Large intestine (tissue), 12 donors: ENCODE data around the gene CAB39. TPM values are rescaled to one million over a fixed set of nuclear protein-coding genes. Genes with fewer than 3 reads are reported as not detected.

ENCODE experiments used
- DNase-seq, 2 donors: peaks; one replicate each; pipeline versions ENCODE4 v3.0.0 to v3.0.0-alpha.2; 2013
- H3K27ac ChIP-seq: one replicate; pipeline ENCODE4 v1.5.1; 2013; ENCODE audit warnings: low read length
- H3K27me3 ChIP-seq: 2 replicates; pipeline ENCODE4 v1.6.1; 2013; ENCODE audit warnings: low read length; ENCODE audit not compliant: control insufficient read depth, insufficient read depth
- H3K36me3 ChIP-seq: 2 replicates; pipeline ENCODE4 v1.6.1; 2013; ENCODE audit warnings: low read length; ENCODE audit not compliant: control insufficient read depth, insufficient read depth
- H3K4me1 ChIP-seq: one replicate; pipeline ENCODE4 v1.6.1; 2013; ENCODE audit warnings: low read length; ENCODE audit not compliant: control insufficient read depth, insufficient read depth
- H3K4me3 ChIP-seq: one replicate; pipeline ENCODE4 v1.5.1; 2013; ENCODE audit warnings: low read length
- H3K9me3 ChIP-seq: one replicate; pipeline ENCODE4 v1.6.1; 2013; ENCODE audit warnings: mild to moderate bottlenecking, low read depth, low read length, moderate library complexity; ENCODE audit not compliant: control insufficient read depth
- WGBS: methylation state at CpG from one replicate; pipeline ENCODE4 v1.1.5; 2013; ENCODE audit warnings: low lambda C conversion rate; ENCODE audit not compliant: insufficient coverage; 5-methylcytosine and 5-hydroxymethylcytosine counted together
- long read RNA-seq, 11 donors: transcript quantifications; one replicate each; lab custom pipeline, GENCODE V29; 2026
- polyA plus RNA-seq: library from polyadenylated mRNA; unstranded; fragments of 120-200 nt; gene quantifications from one replicate; pipeline ENCODE4 v1.2.1, GENCODE V29; 2013

Gene CAB39
- polyA plus RNA-seq: 81.3 TPM
- long read RNA-seq, donor 1, transcript CAB39-201 (9 exons, 3,826 nt): major isoform, 5 of 28 reads
- long read RNA-seq, donor 1, partial matches to known transcripts: 22 of 28 reads
- long read RNA-seq, donor 1, other reads (novel, unspliced or antisense): 0 of 28 reads
- long read RNA-seq, donor 2, transcript CAB39-201 (9 exons, 3,826 nt): major isoform, 8 of 129 reads
- long read RNA-seq, donor 2, transcript CAB39-206 (2 exons, 561 nt): minor isoform, 5 of 129 reads
- long read RNA-seq, donor 2, partial matches to known transcripts: 115 of 129 reads
- long read RNA-seq, donor 2, other reads (novel, unspliced or antisense): 0 of 129 reads
- long read RNA-seq, donor 3: 0 reads
- long read RNA-seq, donor 4, partial matches to known transcripts: 0 of 1 reads
- long read RNA-seq, donor 4, other reads (novel, unspliced or antisense): 0 of 1 reads
- long read RNA-seq, donor 5, partial matches to known transcripts: 0 of 6 reads
- long read RNA-seq, donor 5, other reads (novel, unspliced or antisense): 0 of 6 reads
- long read RNA-seq, donor 6, transcript CAB39-201 (9 exons, 3,826 nt): major isoform, 14 of 17 reads
- long read RNA-seq, donor 6, partial matches to known transcripts: 0 of 17 reads
- long read RNA-seq, donor 6, other reads (novel, unspliced or antisense): 0 of 17 reads
- long read RNA-seq, donor 7, partial matches to known transcripts: 28 of 29 reads
- long read RNA-seq, donor 7, other reads (novel, unspliced or antisense): 0 of 29 reads
- long read RNA-seq, donor 8, transcript CAB39-201 (9 exons, 3,826 nt): major isoform, 8 of 16 reads
- long read RNA-seq, donor 8, partial matches to known transcripts: 6 of 16 reads
- long read RNA-seq, donor 8, other reads (novel, unspliced or antisense): 0 of 16 reads
- long read RNA-seq, donor 9, transcript CAB39-206 (2 exons, 561 nt): minor isoform, 5 of 46 reads
- long read RNA-seq, donor 9, transcript CAB39-201 (9 exons, 3,826 nt): major isoform, 11 of 46 reads
- long read RNA-seq, donor 9, partial matches to known transcripts: 29 of 46 reads
- long read RNA-seq, donor 9, other reads (novel, unspliced or antisense): 0 of 46 reads
- long read RNA-seq, donor 10, transcript CAB39-201 (9 exons, 3,826 nt): major isoform, 11 of 13 reads
- long read RNA-seq, donor 10, partial matches to known transcripts: 0 of 13 reads
- long read RNA-seq, donor 10, other reads (novel, unspliced or antisense): 0 of 13 reads
- long read RNA-seq, donor 11, partial matches to known transcripts: 0 of 5 reads
- long read RNA-seq, donor 11, other reads (novel, unspliced or antisense): 0 of 5 reads

DNA sequence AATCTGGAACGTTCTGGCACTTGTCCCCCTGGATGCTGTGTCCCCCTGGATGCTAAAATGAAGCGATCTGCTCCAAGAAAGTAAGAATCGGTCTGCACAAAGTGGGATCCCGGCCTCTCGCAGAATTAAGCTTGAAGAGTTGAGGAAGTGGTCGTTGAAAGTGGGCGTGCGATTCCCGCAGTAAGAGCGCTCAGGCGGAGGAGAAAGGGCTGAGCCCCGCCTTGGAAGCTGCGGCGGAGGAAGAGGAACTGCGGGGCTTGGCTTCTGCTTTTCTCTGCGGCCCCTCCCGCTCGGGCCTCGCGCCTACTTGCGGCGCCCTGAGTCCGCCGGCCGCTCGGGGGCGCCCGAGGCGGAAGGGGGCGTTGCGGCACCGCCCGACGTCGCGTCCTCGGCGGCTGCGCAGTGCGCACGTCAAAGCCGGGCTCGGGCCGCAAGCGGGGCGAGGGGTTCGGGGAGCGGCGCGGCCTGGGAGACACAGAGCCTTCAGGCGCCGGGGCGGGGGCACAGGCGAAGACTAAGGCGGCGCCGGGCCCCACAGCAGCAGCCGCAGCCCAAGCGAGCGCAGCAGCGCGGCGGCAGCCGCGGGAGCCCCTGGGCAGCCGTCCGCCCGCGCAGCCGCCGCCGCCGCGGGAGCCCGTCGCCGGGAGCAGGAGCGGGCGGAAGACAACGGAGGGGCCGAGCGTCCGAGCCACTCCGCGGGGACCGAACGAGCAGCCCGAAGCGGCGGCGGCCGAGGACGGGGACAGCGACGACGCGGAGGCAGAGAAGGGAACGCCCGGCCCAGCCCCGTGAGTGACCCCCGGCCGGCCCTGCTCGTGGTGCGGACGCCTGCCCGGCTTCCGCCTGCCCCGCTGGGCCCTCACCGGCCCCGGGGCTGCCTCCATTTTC lies at the start of gene CAB39:
Gene CAB39, plus strand, starts transcription at position 400 of the 888 bp plus-strand sequence. CDS start 47,160 bp downstream, outside the sequence.
- Histone ChIP-seq H3K9me3 (no peaks in the 10 kb centered on the region), H3K4me1 (peaks cover 16% of the 10 kb centered on the region)

DNA sequence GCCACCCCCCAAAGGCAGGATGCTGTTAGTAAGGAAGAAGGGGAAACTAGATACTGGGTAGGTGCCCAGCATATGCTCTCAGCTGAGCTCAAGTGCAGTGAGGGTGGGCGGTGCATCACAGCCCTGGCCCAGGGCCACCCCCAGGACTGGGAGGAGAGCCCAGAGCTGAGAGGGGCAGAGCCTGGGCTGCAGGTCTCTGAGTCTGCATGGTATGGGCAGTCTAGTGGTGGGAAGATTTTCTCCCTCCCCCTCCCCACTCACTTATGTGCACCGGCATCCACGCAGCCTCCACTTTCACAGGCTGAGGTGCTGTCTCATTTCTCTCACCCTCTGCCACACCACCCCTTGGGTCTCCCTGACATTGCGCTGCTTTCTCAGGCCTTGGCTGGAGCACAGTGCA lies 48.5 kb upstream of the CAB39 start:
- WGBS: no CpG with 5 or more reads among the region's 4 CpGs
- H3K36me3 ChIP-seq: no peaks in the 10 kb centered on the region
- no peak for DNase-seq
- H3K27ac ChIP-seq: no peak overlapping the region
- no peak overlapping the region for H3K4me3 ChIP-seq
- no peaks in the 10 kb centered on the region for H3K4me1 ChIP-seq
- H3K9me3 ChIP-seq: no peaks in the 10 kb centered on the region
- H3K27me3 ChIP-seq: no peaks in the 10 kb centered on the region

More for the DNA sequence above, at the start of gene CAB39:
- no CpG with 5 or more reads among the region's 110 CpGs for WGBS
- H3K27me3 ChIP-seq: no peaks in the 10 kb centered on the region
- H3K4me3 ChIP-seq: peak within 1 kb of the TSS; percentile 76
- peak within 1 kb of the TSS; percentile 87 for H3K27ac ChIP-seq
- peak; percentile 90 to 92 for DNase-seq
- H3K36me3 ChIP-seq: peaks cover 7% of the 10 kb centered on the region

DNA sequence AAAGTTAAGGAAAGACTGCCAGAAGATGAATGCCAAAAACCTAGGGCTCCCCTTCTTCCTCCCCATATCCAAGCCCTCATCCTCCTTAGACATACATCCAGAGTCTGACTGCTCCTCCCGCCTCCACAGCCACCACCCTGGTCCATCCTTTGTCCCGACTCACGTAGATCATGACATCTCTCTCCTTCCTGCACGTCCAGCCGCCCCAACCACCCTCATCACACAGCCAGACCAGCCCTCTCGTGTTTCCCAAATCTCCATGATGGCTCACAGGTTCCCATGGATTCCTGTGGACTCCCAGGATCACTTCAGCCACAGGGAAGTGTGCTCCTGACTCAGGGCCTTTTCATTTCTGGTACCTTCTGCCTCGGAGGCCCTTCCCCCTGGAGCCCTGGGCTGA lies 47.8 kb upstream of the CAB39 start:
- Histone ChIP-seq H3K4me3 (no peak overlapping the region), H3K4me1 (no peaks in the 10 kb centered on the region), H3K27me3 (no peaks in the 10 kb centered on the region), H3K27ac (no peak overlapping the region), H3K9me3 (no peaks in the 10 kb centered on the region), H3K36me3 (no peaks in the 10 kb centered on the region)
- no peak for DNase-seq
- WGBS: no CpG with 5 or more reads among the region's 7 CpGs

DNA sequence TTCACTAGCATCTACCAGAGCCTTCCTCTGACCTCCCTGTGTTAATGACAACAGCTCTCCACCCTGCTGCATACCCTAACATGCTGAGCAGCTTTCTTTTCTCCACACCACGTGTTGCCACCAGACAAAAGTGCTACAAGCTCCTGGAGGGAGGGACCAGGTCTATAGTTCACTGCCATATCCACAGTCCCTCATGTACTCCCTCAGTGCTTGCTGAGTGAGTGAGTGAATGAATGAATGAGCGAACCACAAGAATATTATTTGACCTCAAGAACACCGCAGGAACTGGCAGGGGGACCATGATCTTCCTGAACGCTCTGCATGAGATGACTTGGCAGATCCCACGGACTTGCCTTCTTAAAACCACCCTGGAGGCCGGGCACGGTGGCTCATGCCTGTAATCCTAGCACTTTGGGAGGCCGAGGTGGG lies 47.4 kb upstream of the CAB39 start:
- no peaks in the 10 kb centered on the region for H3K9me3 ChIP-seq
- WGBS: no CpG with 5 or more reads among the region's 8 CpGs
- no peaks in the 10 kb centered on the region for H3K36me3 ChIP-seq
- H3K27me3 ChIP-seq: no peaks in the 10 kb centered on the region
- no peak overlapping the region for H3K4me3 ChIP-seq
- H3K27ac ChIP-seq: no peak overlapping the region
- no peaks in the 10 kb centered on the region for H3K4me1 ChIP-seq
- DNase-seq: no peak

DNA sequence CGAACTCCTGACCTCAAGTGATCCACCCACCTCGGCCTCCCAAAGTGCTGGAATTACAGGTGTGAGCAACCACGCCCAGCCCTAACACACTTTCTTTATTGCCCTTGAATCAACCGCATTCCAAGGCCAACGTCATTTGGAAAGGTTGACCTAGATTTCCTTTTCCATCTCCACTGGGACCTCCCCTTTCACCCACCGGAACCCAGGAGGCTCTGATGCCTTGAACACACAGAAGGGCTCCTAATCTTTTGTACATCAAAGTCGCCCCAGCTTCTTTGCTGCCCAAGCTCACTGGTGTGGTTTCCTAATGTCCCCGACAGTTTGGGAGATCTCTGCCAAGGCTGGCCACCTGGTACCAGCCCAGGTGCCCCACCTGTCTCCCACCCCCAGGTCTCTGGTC lies 46.2 kb upstream of the CAB39 start:
- no peak for DNase-seq

DNA sequence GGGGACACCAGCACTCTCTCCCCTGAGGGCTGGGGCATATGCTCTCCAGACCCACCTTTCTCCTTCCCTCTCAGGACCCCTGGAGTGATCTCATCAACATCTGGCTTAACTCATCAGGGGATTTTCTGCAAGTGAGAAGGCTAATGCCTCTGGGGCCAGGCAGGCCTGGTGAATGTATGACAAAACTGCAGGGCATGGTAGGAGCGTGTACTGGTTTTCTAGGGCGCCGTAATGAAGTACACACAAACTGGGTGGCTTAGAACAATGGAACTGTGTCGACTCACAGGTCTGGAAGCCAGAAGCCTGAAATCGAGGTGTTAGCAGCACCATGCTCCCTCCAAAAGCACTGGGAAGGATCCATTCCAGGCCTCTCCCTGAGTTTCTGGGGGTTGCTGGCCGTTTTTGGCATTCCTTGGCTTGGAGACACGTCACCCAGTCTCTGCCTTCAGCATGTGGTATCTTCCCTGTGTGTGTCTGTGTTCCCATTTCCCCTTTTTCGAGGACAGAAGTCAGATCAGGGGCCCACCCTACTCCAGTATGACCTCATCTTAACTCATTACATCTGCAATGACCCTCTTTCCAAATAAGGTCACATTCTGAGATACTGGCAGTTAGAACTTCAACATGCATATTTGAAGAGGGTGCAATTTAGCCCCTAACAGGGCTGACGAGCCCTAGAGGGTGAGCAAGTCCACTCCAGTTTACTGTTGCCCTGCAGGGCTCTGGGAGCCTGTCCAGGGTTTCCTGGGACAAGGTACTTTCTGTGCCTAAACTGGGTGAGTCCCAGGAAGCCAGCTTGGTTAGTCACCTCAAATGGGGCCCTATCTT lies 45.5 kb upstream of the CAB39 start:
- H3K9me3 ChIP-seq: no peaks in the 10 kb centered on the region
- no CpG with 5 or more reads among the region's 9 CpGs for WGBS
- DNase-seq: no peak
- no peaks in the 10 kb centered on the region for H3K27me3 ChIP-seq
- H3K36me3 ChIP-seq: no peaks in the 10 kb centered on the region
- no peak overlapping the region for H3K4me3 ChIP-seq
- no peak overlapping the region for H3K27ac ChIP-seq
- H3K4me1 ChIP-seq: no peaks in the 10 kb centered on the region

More for the DNA sequence above, 46.2 kb upstream of the CAB39 start:
- H3K4me1 ChIP-seq: no peaks in the 10 kb centered on the region
- H3K9me3 ChIP-seq: no peaks in the 10 kb centered on the region
- WGBS: no CpG with 5 or more reads among the region's 8 CpGs
- H3K27ac ChIP-seq: no peak overlapping the region
- H3K36me3 ChIP-seq: no peaks in the 10 kb centered on the region
- no peaks in the 10 kb centered on the region for H3K27me3 ChIP-seq
- H3K4me3 ChIP-seq: no peak overlapping the region

DNA sequence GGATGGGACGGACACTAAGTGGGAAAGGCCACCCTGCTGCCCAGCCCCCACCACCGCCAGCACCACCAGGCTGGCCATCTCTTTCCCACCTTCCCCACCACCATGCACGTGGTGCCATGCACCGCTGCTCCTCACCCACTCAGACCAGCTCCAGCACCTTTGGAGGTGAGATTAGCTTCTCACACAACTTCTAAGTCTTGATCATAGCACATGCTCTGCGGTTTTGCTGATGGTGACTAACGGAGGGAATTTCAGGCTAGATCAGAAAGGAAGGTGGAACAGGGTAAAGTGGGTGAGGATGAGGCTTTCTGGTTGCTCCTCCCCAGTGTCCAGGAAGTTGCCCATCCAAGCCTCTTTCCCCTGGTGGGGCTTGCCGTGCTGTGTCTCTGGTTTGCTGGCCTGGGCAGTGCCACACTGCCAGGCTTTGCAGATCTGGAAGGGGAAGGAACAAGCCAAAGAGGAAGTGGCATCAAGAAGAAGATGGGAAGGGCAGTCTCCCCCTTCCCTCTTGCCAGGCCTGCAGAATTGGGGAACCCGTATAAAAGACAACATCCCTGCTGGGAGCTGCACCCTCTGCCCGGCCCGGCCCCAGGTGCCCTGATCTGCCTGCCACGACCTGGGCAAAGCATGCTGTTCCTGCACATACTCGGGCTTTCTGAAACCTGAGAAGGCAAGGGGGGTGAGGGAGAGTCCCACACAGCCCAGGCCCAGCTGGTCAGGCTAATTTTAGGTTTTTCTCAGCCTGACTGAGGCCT lies 44.3 kb upstream of the CAB39 start:
- no peaks in the 10 kb centered on the region for H3K36me3 ChIP-seq
- no peaks in the 10 kb centered on the region for H3K4me1 ChIP-seq
- no peaks in the 10 kb centered on the region for H3K9me3 ChIP-seq
- no peak overlapping the region for H3K27ac ChIP-seq
- DNase-seq: no peak
- no CpG with 5 or more reads among the region's 12 CpGs for WGBS
- H3K4me3 ChIP-seq: no peak overlapping the region
- no peaks in the 10 kb centered on the region for H3K27me3 ChIP-seq

DNA sequence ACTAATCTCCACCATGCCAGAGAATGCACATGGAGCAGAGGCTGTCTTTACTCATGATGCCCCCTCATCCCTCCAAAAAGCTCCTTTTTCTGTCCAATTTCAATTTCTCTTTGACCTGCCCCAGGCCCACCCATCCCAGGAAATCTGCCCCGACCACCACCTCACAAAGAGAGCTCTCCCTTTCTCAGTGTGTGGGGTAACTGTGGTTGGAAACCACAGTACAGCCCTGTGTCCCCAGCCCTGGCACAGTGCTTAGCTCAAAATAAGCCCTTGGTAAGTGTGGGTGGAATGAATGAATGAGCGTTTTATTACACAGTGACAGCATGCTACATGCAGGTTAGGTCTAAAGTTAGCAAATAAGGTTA lies 43.7 kb upstream of the CAB39 start:
- Histone ChIP-seq H3K27ac (no peak overlapping the region), H3K9me3 (no peaks in the 10 kb centered on the region), H3K36me3 (no peaks in the 10 kb centered on the region), H3K27me3 (no peaks in the 10 kb centered on the region), H3K4me1 (no peaks in the 10 kb centered on the region), H3K4me3 (no peak overlapping the region)
- WGBS: no CpG with 5 or more reads among the region's 2 CpGs
- DNase-seq: no peak
